ENCODE results near the gene SLC41A2. TPM values are rescaled to one million over a fixed set of nuclear protein-coding genes. Genes with fewer than 3 reads are reported as not detected.

The SLC41A2 gene
- total and polyA plus RNA-seq, 4 donors, result 10.8 to 106 (median 61.9) TPM

DNA sequence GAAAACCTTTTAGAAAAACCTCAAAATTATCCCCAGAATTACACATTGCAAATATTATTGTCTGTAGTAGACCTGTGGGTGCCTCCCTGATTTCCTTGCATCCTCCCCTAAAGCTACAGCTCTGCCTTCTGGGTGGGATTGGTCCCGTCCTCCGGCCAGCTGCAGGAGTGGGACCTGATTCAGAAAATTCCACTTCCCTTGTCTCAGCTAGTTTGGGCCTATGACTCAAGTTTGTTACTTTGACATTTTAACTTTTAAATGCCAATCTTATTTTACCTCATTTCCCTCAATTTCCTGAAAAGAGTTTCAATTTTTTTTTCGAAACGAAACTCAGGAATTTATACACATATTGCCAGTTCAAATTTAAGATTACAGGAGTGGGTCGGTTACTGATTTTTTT, 13.2 kb upstream of the SLC41A2 start:
- Histone ChIP-seq H3K4me3 (ENCODE audit: low read length in 2 of 2) (no peak overlapping the region), H3K27ac (ENCODE audit: low read depth in 1 of 2, low read length in 2 of 2) (peak overlapping the region in 1 of 2 donors; percentile 33), H3K36me3 (ENCODE audit: control insufficient read depth in 1 of 2, insufficient read depth in 2 of 2, low read length in 1 of 2) (no peaks in the 10 kb centered on the region), H3K4me1 (ENCODE audit: control insufficient read depth in 1 of 2, insufficient read depth in 2 of 2, low read length in 2 of 2) (no peaks in the 10 kb centered on the region), H3K27me3 (ENCODE audit: control insufficient read depth in 1 of 2, insufficient read depth in 2 of 2, low read length in 1 of 2) (no peaks in the 10 kb centered on the region), H3K9me3 (ENCODE audit: control insufficient read depth, low read length) (no peaks in the 10 kb centered on the region)
- 5 to 9% methylated on average over 5 of the region's 5 CpGs for WGBS, 2 donors
- ATAC-seq (ENCODE audit: low FRiP score) (no peak), DNase-seq (no peak)
- intact Hi-C loops (cut with DNase I), result no loop called here

DNA sequence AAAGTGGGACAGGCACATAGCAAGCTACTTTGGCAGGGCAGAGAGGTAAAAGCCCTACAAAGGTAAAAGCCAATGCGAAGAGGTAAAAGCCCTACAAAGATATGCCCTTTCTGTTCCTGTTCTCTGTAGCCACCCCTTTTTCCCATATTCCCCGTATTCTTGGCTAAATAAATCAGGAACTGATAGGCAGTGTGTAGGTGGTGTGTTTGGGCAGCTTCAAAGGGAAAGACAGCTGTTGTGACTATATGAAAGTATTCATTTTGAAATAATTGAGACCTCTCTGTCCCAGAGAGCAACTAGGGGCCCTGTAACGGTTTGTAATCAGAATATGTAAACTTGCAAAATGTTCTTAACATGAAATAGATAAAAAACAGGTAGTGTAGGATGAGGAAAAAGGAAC, 11.3 kb upstream of the SLC41A2 start:
- Histone ChIP-seq H3K27ac (ENCODE audit: low read depth in 1 of 2, low read length in 2 of 2) (no peak overlapping the region), H3K36me3 (ENCODE audit: control insufficient read depth in 1 of 2, insufficient read depth in 2 of 2, low read length in 1 of 2) (no peaks in the 10 kb centered on the region), H3K4me1 (ENCODE audit: control insufficient read depth in 1 of 2, insufficient read depth in 2 of 2, low read length in 2 of 2) (no peaks in the 10 kb centered on the region), H3K9me3 (ENCODE audit: control insufficient read depth, low read length) (peaks cover 1% of the 10 kb centered on the region), H3K4me3 (ENCODE audit: low read length in 2 of 2) (no peak overlapping the region), H3K27me3 (ENCODE audit: control insufficient read depth in 1 of 2, insufficient read depth in 2 of 2, low read length in 1 of 2) (no peaks in the 10 kb centered on the region)
- 60 to 62% methylated on average over 3 of the region's 3 CpGs for WGBS, 2 donors
- intact Hi-C loops (cut with DNase I), result no loop called here
- ATAC-seq (ENCODE audit: low FRiP score), result no peak
- DNase-seq, result no peak

DNA sequence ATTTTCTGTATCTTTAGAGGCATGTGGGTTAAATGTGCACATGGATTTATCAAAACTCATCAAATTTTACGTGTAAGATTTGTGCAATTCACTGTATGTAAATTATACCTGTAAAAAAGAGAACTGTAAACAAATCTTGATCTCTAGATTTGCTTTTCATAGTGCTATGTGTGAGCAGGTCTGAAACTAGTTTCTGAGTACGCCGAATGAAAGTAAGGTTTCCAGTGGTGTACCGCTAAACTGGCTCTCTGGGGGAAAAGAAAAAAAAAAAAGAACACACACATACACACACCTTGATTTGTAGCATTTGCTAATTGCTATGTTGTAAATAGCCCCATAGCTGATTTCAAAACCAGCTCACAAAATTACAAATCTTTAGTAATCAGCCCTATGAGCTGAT, 8.6 kb upstream of the SLC41A2 start:
- no peaks in the 10 kb centered on the region for H3K36me3 ChIP-seq (ENCODE audit: control insufficient read depth in 1 of 2, insufficient read depth in 2 of 2, low read length in 1 of 2)
- no peak overlapping the region for H3K4me3 ChIP-seq (ENCODE audit: low read length in 2 of 2)
- no peak overlapping the region for H3K27ac ChIP-seq (ENCODE audit: low read depth in 1 of 2, low read length in 2 of 2)
- intact Hi-C loops (cut with DNase I), result no loop called here
- no peaks in the 10 kb centered on the region for H3K4me1 ChIP-seq (ENCODE audit: control insufficient read depth in 1 of 2, insufficient read depth in 2 of 2, low read length in 2 of 2)
- no peaks in the 10 kb centered on the region for H3K27me3 ChIP-seq (ENCODE audit: control insufficient read depth in 1 of 2, insufficient read depth in 2 of 2, low read length in 1 of 2)
- H3K9me3 ChIP-seq (ENCODE audit: control insufficient read depth, low read length), result peaks cover 1% of the 10 kb centered on the region
- ATAC-seq (ENCODE audit: low FRiP score) (no peak), DNase-seq (no peak)
- 97 to 99% methylated on average over 4 of the region's 4 CpGs for WGBS, 2 donors

DNA sequence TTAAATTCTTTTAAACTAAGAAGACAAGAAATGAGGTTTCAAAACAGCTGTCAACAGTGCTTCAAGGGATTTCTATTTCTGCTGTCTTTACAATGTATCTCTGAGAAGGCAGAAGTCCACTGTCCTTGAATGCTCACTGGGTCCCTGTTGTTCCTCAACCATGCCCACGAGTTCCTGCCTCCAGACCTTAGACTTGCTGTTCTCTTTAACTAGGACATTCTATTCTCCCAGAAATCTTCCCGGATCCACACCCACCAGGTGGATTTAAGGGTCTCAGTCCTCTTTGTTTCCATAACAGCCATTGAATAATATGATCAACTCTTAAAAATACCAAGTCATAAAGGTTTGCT, 6.7 kb upstream of the SLC41A2 start:
- DNase-seq, result no peak
- 89 to 95% methylated on average over 2 of the region's 2 CpGs for WGBS, 2 donors
- H3K9me3 ChIP-seq (ENCODE audit: control insufficient read depth, low read length), result peaks cover 1% of the 10 kb centered on the region
- H3K27me3 ChIP-seq (ENCODE audit: control insufficient read depth in 1 of 2, insufficient read depth in 2 of 2, low read length in 1 of 2), result no peaks in the 10 kb centered on the region
- no peak overlapping the region for H3K27ac ChIP-seq (ENCODE audit: low read depth in 1 of 2, low read length in 2 of 2)
- H3K36me3 ChIP-seq (ENCODE audit: control insufficient read depth in 1 of 2, insufficient read depth in 2 of 2, low read length in 1 of 2), result no peaks in the 10 kb centered on the region
- ATAC-seq (ENCODE audit: low FRiP score), result no peak
- intact Hi-C loops (cut with DNase I), result no loop called here
- no peak overlapping the region for H3K4me3 ChIP-seq (ENCODE audit: low read length in 2 of 2)
- H3K4me1 ChIP-seq (ENCODE audit: control insufficient read depth in 1 of 2, insufficient read depth in 2 of 2, low read length in 2 of 2), result no peaks in the 10 kb centered on the region

DNA sequence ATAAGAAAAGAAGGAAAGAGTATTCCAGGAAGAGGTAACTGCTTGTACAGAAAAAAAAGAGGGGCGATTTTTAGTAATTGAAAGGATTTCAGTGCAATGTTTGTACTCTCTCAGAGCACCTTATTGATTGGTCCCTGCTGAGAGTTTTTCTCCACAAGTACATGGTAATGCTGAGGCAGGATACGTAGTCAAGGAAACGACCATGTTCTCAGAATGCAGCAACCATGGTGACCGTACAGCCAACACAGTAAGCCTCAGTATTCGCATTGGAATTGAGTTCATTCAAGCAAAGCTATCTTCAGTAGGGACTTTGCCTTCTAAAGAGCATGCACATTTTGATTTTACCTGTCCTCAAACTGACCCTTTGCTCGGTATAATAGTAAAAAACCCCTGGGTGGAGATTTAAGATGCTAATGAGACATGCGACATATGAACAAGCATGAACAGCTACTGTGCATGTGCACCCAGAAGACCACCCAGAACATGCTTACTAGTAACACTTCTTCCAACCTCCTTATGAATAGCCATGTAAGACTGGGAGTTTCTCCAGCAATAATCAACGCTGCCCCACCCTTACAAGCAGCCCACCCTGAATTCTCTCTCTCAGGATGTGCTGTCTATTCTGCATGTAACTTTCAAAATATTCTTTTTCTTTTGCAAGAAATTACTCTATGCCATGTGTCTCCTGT, 6.2 kb upstream of the SLC41A2 start:
- Histone ChIP-seq H3K36me3 (ENCODE audit: control insufficient read depth in 1 of 2, insufficient read depth in 2 of 2, low read length in 1 of 2) (no peaks in the 10 kb centered on the region), H3K4me3 (ENCODE audit: low read length in 2 of 2) (no peak overlapping the region), H3K27me3 (ENCODE audit: control insufficient read depth in 1 of 2, insufficient read depth in 2 of 2, low read length in 1 of 2) (no peaks in the 10 kb centered on the region), H3K4me1 (ENCODE audit: control insufficient read depth in 1 of 2, insufficient read depth in 2 of 2, low read length in 2 of 2) (no peaks in the 10 kb centered on the region), H3K9me3 (ENCODE audit: control insufficient read depth, low read length) (peaks cover 1% of the 10 kb centered on the region), H3K27ac (ENCODE audit: low read depth in 1 of 2, low read length in 2 of 2) (no peak overlapping the region)
- DNase-seq (no peak), ATAC-seq (ENCODE audit: low FRiP score) (no peak)
- intact Hi-C loops (cut with DNase I), result no loop called here
- WGBS, 2 donors, result 81 to 84% methylated on average over 8 of the region's 8 CpGs

DNA sequence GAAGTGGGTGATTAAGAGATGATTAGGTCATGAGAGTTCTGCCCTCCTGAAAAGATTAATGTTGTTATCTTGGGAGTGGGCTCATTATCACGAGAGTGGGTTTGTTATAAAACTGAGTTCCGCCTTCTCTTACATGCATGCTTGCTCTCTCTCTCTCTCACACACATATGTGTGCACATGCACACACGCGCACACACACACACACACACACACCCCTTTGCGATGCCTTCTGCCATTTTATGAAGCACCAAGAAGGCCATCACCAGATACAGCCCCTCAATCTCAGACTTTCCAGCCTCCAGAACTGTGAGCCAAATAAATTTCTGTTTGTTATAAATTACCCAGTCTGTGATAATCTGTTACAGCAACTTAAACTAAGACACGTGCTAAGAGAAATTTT, 5.7 kb upstream of the SLC41A2 start:
- WGBS, 2 donors, result 81 to 85% methylated on average over 6 of the region's 6 CpGs
- Histone ChIP-seq H3K4me1 (ENCODE audit: control insufficient read depth in 1 of 2, insufficient read depth in 2 of 2, low read length in 2 of 2) (no peaks in the 10 kb centered on the region), H3K36me3 (ENCODE audit: control insufficient read depth in 1 of 2, insufficient read depth in 2 of 2, low read length in 1 of 2) (no peaks in the 10 kb centered on the region), H3K27me3 (ENCODE audit: control insufficient read depth in 1 of 2, insufficient read depth in 2 of 2, low read length in 1 of 2) (no peaks in the 10 kb centered on the region), H3K4me3 (ENCODE audit: low read length in 2 of 2) (no peak overlapping the region), H3K27ac (ENCODE audit: low read depth in 1 of 2, low read length in 2 of 2) (no peak overlapping the region), H3K9me3 (ENCODE audit: control insufficient read depth, low read length) (peaks cover 1% of the 10 kb centered on the region)
- intact Hi-C loops (cut with DNase I), result no loop called here
- DNase-seq, result no peak
- ATAC-seq (ENCODE audit: low FRiP score), result no peak

DNA sequence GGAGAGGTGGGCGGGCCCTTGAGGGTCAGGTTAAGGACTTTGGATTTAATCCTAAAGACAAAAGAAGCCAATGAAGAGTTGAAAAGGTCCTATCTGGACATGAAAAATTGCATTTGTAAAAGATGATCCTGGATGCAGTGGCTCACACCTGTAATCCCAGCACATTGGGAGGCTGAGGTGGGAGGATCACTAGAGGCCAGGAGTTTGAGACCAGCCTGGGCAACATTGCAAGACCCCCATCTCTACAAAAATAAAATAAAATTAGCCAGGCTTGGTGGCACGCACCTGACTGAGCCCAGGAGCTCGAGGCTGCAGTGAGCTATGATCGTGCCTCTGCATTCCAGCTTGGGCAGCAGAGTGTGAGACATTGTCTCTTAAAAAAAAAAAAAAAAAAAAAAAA, 2.4 kb upstream of the SLC41A2 start:
- Histone ChIP-seq H3K4me3 (ENCODE audit: low read length in 2 of 2) (no peak overlapping the region), H3K27ac (ENCODE audit: low read depth in 1 of 2, low read length in 2 of 2) (no peak overlapping the region), H3K36me3 (ENCODE audit: control insufficient read depth in 1 of 2, insufficient read depth in 2 of 2, low read length in 1 of 2) (no peaks in the 10 kb centered on the region), H3K9me3 (ENCODE audit: control insufficient read depth, low read length) (no peaks in the 10 kb centered on the region), H3K4me1 (ENCODE audit: control insufficient read depth in 1 of 2, insufficient read depth in 2 of 2, low read length in 2 of 2) (no peaks in the 10 kb centered on the region), H3K27me3 (ENCODE audit: control insufficient read depth in 1 of 2, insufficient read depth in 2 of 2, low read length in 1 of 2) (no peaks in the 10 kb centered on the region)
- ATAC-seq (ENCODE audit: low FRiP score), result no peak
- no peak for DNase-seq
- intact Hi-C loops (cut with DNase I), result no loop called here
- 95 to 98% methylated on average over 4 of the region's 4 CpGs for WGBS, 2 donors

DNA sequence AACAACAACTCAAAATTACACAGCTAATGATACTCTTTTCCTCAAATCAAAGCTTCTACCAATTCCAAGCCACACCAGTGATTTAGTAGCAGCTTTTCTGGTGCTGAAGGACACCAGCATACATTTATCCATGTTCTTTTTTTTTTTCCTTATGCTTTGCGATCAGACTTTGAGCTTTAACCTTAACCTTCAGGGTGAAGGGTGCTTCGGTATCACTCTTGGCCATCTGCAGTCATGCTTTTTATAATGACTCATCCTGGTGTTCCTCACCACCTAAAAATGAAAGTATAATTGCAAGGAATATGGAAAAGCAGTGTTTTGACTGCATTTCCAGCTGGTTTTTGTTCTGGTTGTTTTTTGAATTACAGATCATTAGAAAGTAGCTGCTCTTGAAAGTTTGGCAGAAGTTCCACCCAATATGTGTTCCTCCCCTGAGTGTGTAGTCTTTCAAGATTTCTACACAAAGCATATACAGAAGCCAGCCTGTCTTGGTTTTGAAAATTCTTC, 1.3 kb upstream of the SLC41A2 start:
- intact Hi-C loops (cut with DNase I), result loop anchor here in 1 of 2 donors (10.0 kb wide), 1 partner anchor 55 kb away; no protein-coding TSS in a partner anchor
- H3K27me3 ChIP-seq (ENCODE audit: control insufficient read depth in 1 of 2, insufficient read depth in 2 of 2, low read length in 1 of 2), result no peaks in the 10 kb centered on the region
- 7 to 8% methylated on average over 2 of the region's 2 CpGs for WGBS, 2 donors
- no peaks in the 10 kb centered on the region for H3K4me1 ChIP-seq (ENCODE audit: control insufficient read depth in 1 of 2, insufficient read depth in 2 of 2, low read length in 2 of 2)
- DNase-seq (no peak), ATAC-seq (ENCODE audit: low FRiP score) (no peak)
- H3K4me3 ChIP-seq (ENCODE audit: low read length in 2 of 2), result peak overlapping the region in 1 of 2 donors; percentile 17
- H3K27ac ChIP-seq (ENCODE audit: low read depth in 1 of 2, low read length in 2 of 2), result peak overlapping the region; percentile 40 to 70
- H3K9me3 ChIP-seq (ENCODE audit: control insufficient read depth, low read length), result no peaks in the 10 kb centered on the region
- H3K36me3 ChIP-seq (ENCODE audit: control insufficient read depth in 1 of 2, insufficient read depth in 2 of 2, low read length in 1 of 2), result no peaks in the 10 kb centered on the region

DNA sequence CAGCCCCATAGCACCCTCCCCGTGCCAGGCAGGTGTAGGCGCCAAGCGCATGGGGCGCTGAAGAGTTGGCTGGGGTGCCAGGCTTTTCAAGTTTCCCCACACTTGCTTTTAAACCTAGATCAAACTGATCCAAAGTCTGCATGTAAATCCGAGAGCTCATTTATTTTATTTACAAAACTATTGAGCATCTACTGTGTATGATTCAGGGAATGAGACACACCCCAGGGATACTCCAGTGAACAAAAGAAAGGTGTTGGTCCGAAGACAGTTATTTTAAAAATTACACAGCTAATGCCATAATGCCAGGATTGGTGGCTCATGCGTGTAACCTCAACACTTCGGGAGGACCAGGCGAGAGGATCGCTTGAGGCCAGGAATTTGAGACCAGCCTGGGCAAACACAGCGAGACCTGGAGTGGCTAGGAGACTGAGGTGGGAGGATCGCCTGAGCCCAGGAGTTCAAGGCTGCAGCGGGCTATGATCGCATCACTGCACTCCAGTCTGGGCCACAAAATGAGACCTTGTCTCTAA, 780 bp upstream of the SLC41A2 start:
- H3K27ac ChIP-seq (ENCODE audit: low read depth in 1 of 2, low read length in 2 of 2), result peak overlapping the region in 1 of 2 donors; percentile 25
- H3K4me3 ChIP-seq (ENCODE audit: low read length in 2 of 2), result peak overlapping the region in 1 of 2 donors; percentile 28
- no peaks in the 10 kb centered on the region for H3K27me3 ChIP-seq (ENCODE audit: control insufficient read depth in 1 of 2, insufficient read depth in 2 of 2, low read length in 1 of 2)
- H3K9me3 ChIP-seq (ENCODE audit: control insufficient read depth, low read length), result no peaks in the 10 kb centered on the region
- WGBS, 2 donors, result 10 to 13% methylated on average over 14 of the region's 14 CpGs
- no peaks in the 10 kb centered on the region for H3K4me1 ChIP-seq (ENCODE audit: control insufficient read depth in 1 of 2, insufficient read depth in 2 of 2, low read length in 2 of 2)
- H3K36me3 ChIP-seq (ENCODE audit: control insufficient read depth in 1 of 2, insufficient read depth in 2 of 2, low read length in 1 of 2), result no peaks in the 10 kb centered on the region
- peak; percentile 43 for ATAC-seq (ENCODE audit: low FRiP score)
- DNase-seq, result peak in 1 of 2 donors; percentile 54
- intact Hi-C loops (cut with DNase I), result loop anchor here in 1 of 2 donors (10.0 kb wide), 1 partner anchor 54 kb away; no protein-coding TSS in a partner anchor
